ENCODE results near the gene PLEKHG5. TPM values are rescaled to one million over a fixed set of nuclear protein-coding genes. Genes with fewer than 3 reads are reported as not detected.
A peak's percentile ranks its signal among the peaks of the same experiment; 100 is the strongest.

The PLEKHG5 gene
- total and polyA plus RNA-seq, 2 donors (not counting 1 experiment from before 2014, with no cell fraction given) = 0.13 to 0.20 TPM

GRCh38 chr1:6418668-6419396 lies 72.6 kb downstream of the PLEKHG5 start:
- no peak for DNase-seq
- 14% methylated on average over 68 of the region's 69 CpGs for WGBS (ENCODE audit: insufficient coverage)
- no peak for ATAC-seq (ENCODE audit: low read depth)
- Histone ChIP-seq H3K9me3 (ENCODE audit: control extremely low read depth in 1 of 3, control insufficient read depth in 2 of 3, insufficient read depth in 1 of 3, low read length in 2 of 3) (peaks cover 0 to under 1% (median 0%) of the 10 kb centered on the region in 3 donors), H2AFZ (ENCODE audit: insufficient read depth, low read depth, low read length, poor library complexity, severe bottlenecking) (no peak overlapping the region), H4K20me1 (ENCODE audit: control insufficient read depth, insufficient read depth, low read length, poor library complexity, severe bottlenecking) (no peaks in the 10 kb centered on the region), H3K79me2 (ENCODE audit: control insufficient read depth, insufficient read depth, low read length) (no peaks in the 10 kb centered on the region), H3K36me3 (replicated peaks in 1 of 2; ENCODE audit: control extremely low read depth in 1 of 2, control insufficient read depth in 1 of 2, extremely low read depth in 1 of 2, insufficient read depth in 2 of 2, low read length in 1 of 2) (no peaks in the 10 kb centered on the region), H3K4me1 (ENCODE audit: control insufficient read depth in 2 of 2, insufficient read depth in 2 of 2, low read length in 2 of 2) (peaks cover 20 to 31% of the 10 kb centered on the region in 2 donors), H3K27me3 (replicated peaks in 1 of 4; ENCODE audit: control extremely low read depth in 1 of 4, control insufficient read depth in 3 of 4, insufficient read depth in 4 of 4, low read length in 3 of 4) (peaks cover 0 to 73% (median 31%) of the 10 kb centered on the region in 4 experiments), H3K4me3 (ENCODE audit: control extremely low read depth in 1 of 5, extremely low read depth in 1 of 5, insufficient read depth in 1 of 5, low read depth in 2 of 5, low read length in 4 of 5) (no peak overlapping the region), H3K9ac (ENCODE audit: low read length) (no peak overlapping the region), H3K4me2 (replicated peaks; ENCODE audit: low read depth, low read length, poor library complexity, severe bottlenecking) (peak overlapping the region; percentile 71), H3K27ac (ENCODE audit: low read length in 2 of 2) (no peak overlapping the region)
- Mint-ChIP-seq H3K27me3 (peaks cover 53% of the 10 kb centered on the region), H3K4me3 (peak overlapping the region; percentile 47), H3K9me3 (ENCODE audit: insufficient read depth) (no peaks in the 10 kb centered on the region), H3K4me1 (peaks cover 12% of the 10 kb centered on the region), H3K27ac (no peak overlapping the region)
- ChIA-PET CTCF (interaction anchor here (6.1 kb wide), 1 partner anchor 20 kb away, joined by 53 read pairs; no protein-coding TSS in a partner anchor), POLR2A (no interaction called here)
- intact Hi-C loops (cut with micrococcal nuclease) = no loop called here
- TF ChIP-seq EZH2 (IDR thresholded peaks at IDR 0.05; ENCODE audit: borderline replicate concordance, insufficient read depth, low read depth, low read length, poor library complexity, severe bottlenecking) = no peak
- TF ChIP-seq, protein P1, sequence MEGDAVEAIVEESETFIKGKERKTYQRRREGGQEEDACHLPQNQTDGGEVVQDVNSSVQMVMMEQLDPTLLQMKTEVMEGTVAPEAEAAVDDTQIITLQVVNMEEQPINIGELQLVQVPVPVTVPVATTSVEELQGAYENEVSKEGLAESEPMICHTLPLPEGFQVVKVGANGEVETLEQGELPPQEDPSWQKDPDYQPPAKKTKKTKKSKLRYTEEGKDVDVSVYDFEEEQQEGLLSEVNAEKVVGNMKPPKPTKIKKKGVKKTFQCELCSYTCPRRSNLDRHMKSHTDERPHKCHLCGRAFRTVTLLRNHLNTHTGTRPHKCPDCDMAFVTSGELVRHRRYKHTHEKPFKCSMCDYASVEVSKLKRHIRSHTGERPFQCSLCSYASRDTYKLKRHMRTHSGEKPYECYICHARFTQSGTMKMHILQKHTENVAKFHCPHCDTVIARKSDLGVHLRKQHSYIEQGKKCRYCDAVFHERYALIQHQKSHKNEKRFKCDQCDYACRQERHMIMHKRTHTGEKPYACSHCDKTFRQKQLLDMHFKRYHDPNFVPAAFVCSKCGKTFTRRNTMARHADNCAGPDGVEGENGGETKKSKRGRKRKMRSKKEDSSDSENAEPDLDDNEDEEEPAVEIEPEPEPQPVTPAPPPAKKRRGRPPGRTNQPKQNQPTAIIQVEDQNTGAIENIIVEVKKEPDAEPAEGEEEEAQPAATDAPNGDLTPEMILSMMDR (IDR thresholded peaks at IDR 0.05) = no peak

GRCh38 chr1:6417961-6418667 lies 73.4 kb downstream of the PLEKHG5 start:
- H3K9ac ChIP-seq (ENCODE audit: low read length) = no peak overlapping the region
- peaks cover 0 to 68% (median 27%) of the 10 kb centered on the region in 4 experiments for H3K27me3 ChIP-seq (replicated peaks in 1 of 4; ENCODE audit: control extremely low read depth in 1 of 4, control insufficient read depth in 3 of 4, insufficient read depth in 4 of 4, low read length in 3 of 4)
- H3K79me2 ChIP-seq (ENCODE audit: control insufficient read depth, insufficient read depth, low read length) = no peaks in the 10 kb centered on the region
- H3K4me3 ChIP-seq (ENCODE audit: control extremely low read depth in 1 of 5, extremely low read depth in 1 of 5, insufficient read depth in 1 of 5, low read depth in 2 of 5, low read length in 4 of 5) = no peak overlapping the region
- peaks cover 6% of the 10 kb centered on the region for H3K4me1 Mint-ChIP-seq
- no peak overlapping the region for H3K27ac Mint-ChIP-seq
- DNase-seq = no peak
- no peak for ATAC-seq (ENCODE audit: low read depth)
- peaks cover 52% of the 10 kb centered on the region for H3K27me3 Mint-ChIP-seq
- no peaks in the 10 kb centered on the region for H3K9me3 Mint-ChIP-seq (ENCODE audit: insufficient read depth)
- no peaks in the 10 kb centered on the region for H4K20me1 ChIP-seq (ENCODE audit: control insufficient read depth, insufficient read depth, low read length, poor library complexity, severe bottlenecking)
- intact Hi-C loops (cut with micrococcal nuclease) = no loop called here
- H3K4me1 ChIP-seq (ENCODE audit: control insufficient read depth in 2 of 2, insufficient read depth in 2 of 2, low read length in 2 of 2) = peaks cover 13 to 23% of the 10 kb centered on the region in 2 donors
- H3K36me3 ChIP-seq (replicated peaks in 1 of 2; ENCODE audit: control extremely low read depth in 1 of 2, control insufficient read depth in 1 of 2, extremely low read depth in 1 of 2, insufficient read depth in 2 of 2, low read length in 1 of 2) = no peaks in the 10 kb centered on the region
- H2AFZ ChIP-seq (ENCODE audit: insufficient read depth, low read depth, low read length, poor library complexity, severe bottlenecking) = no peak overlapping the region
- H3K4me3 Mint-ChIP-seq = no peak overlapping the region
- no peak overlapping the region for H3K4me2 ChIP-seq (replicated peaks; ENCODE audit: low read depth, low read length, poor library complexity, severe bottlenecking)
- H3K9me3 ChIP-seq (ENCODE audit: control extremely low read depth in 1 of 3, control insufficient read depth in 2 of 3, insufficient read depth in 1 of 3, low read length in 2 of 3) = no peaks in the 10 kb centered on the region
- CTCF ChIA-PET = interaction anchor here (6.1 kb wide), 1 partner anchor 21 kb away, joined by 53 read pairs; no protein-coding TSS in a partner anchor
- H3K27ac ChIP-seq (ENCODE audit: low read length in 2 of 2) = no peak overlapping the region
- TF ChIP-seq EZH2 (IDR thresholded peaks at IDR 0.05; ENCODE audit: borderline replicate concordance, insufficient read depth, low read depth, low read length, poor library complexity, severe bottlenecking) = no peak
- TF ChIP-seq, protein P1 (IDR thresholded peaks at IDR 0.05) = no peak
- WGBS (ENCODE audit: insufficient coverage) = 74% methylated on average over 7 of the region's 8 CpGs
- POLR2A ChIA-PET = no interaction called here

Data from B cell (primary cell).